ENCODE measurements around the gene EIF3B. TPM values are rescaled to one million over a fixed set of nuclear protein-coding genes. Genes with fewer than 3 reads are reported as not detected.

EIF3B gene
- total RNA-seq, 4 donors from 2014 or later, result 116 to 251 (median 122) TPM

DNA sequence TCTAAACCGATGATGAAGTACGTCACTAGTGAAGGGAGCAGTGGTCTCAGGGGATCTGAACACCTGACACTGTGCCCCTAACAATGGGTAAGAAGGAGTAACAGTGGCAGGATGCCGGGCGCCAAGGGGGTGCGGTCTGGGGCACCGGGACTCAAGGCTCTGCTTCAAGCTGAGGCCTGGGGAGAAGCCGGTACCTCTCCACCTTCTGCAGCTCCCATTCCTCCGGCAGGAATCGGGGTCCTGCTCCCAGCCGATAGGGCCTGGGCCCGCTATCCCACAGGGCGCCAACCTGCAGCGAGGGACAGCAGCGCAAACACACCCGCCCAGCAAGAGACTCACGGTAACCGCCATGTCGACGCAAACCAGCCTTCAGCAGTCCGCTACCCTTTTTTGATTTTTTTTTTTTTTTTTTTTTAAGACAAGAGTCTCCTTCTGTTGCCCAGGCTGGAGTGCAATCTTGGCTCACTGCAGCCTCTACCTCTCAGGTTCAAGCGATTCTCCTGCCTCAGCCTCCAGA, 40.0 kb downstream of the EIF3B start:
- no peak for DNase-seq (ENCODE audit: low spot score)
- no peak for TF ChIP-seq CTCF (IDR thresholded peaks at IDR 0.05)
- ATAC-seq (ENCODE audit: low FRiP score), result no peak

DNA sequence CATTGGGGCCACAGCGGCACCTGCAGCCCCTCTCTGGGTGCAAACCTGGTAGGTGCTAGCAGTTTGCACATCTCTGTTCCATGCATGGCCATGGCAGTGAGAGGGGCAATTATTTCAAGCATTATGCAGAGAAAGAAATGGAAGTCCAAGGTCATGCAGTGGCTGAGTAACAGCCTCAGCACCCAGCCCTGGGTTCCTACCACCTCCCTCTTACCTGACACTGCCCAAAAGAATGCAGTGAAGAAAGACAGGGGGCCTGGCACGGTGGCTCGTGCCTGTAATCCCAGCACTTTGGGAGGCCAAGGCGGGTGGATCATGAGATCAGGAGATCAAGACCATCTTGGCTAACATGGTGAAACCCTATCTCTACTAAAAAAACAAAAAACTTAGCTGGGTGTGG, 43.9 kb downstream of the EIF3B start:
- no peak for DNase-seq (ENCODE audit: low spot score)
- no peak for ATAC-seq (ENCODE audit: low FRiP score)
- no peak for TF ChIP-seq CTCF (IDR thresholded peaks at IDR 0.05)

GRCh38 chr7:2399848-2400587, 45.4 kb downstream of the EIF3B start:
- no peak for TF ChIP-seq CTCF (IDR thresholded peaks at IDR 0.05)
- ATAC-seq (ENCODE audit: low FRiP score) (no peak), DNase-seq (ENCODE audit: low spot score) (peak; percentile 64)

DNA sequence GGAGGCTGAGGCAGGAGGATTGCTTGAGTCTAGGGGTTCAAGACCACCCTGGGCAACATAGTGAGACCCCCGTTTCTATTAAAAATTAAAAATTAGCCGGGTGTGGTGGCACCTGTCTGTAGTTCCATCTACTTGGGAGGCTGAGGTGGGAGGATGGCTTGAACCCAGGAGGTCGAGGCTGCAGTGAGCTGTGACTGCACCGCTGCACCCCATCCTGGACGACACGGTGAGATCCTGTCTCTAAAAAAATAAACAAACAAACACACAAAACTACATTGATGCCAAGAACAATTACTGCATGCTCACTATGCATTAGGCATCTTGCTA, 48.0 kb downstream of the EIF3B start:
- no peak for ATAC-seq (ENCODE audit: low FRiP score)
- no peak for TF ChIP-seq CTCF (IDR thresholded peaks at IDR 0.05)
- DNase-seq (ENCODE audit: low spot score), result no peak

- ATAC-seq (ENCODE audit: low FRiP score) (peak; percentile 86), DNase-seq (ENCODE audit: low spot score) (peak; percentile 89)
- no peak for TF ChIP-seq CTCF (IDR thresholded peaks at IDR 0.05)
These were observed 48.5 kb downstream of the EIF3B start, which contains the start of gene CHST12 for GRCh38 chr7:2403014-2403717. Gene CHST12 (plus strand): TSS chr7:2403611. CDS start chr7:2432640, 29,029 bp downstream.

DNA sequence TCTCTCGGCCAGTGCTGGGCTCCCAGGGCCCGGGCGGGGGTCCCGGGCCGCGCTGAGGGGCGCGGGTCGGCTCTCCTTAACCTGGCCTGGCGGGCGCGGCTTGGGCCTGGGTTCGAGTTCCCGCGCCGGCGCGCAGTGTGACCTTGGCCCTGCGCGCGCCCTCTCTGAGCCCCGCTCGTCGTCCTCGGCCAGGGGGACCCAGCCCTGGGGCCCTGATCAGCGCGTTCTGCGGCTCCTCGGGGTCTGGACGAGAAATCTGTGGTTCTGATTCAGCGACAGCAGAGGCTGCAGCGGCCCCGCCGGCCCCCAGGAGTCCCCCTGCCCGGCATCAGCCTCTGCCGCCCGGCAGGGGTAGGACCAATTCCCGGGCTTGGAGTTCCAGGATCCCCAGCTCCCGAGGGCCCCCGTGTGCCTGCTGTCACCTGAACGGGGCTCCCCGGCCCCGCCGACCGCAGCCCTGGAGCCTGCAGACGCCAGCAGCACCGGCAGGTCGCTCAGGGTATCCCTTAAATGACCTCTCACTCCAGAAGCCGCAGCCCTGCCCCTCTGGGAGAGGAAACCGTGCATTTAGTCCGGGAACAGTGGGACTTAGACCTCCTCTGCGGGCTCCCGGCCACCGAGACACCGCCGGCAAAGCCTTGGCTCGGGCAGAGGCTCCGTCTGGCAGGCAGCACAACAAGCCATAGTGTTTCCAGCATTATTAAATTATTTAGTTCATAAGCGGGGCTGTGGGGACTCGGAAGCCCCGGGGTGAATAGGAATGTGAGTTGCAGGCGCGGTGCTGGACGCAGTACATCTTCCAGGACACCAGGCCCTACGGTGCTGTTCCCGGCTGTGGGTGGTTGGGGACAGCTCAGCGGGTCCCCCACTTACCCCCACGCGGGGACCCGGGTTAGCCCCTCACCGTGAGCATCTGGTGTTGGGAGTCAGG, 49.4 kb downstream of the EIF3B start:
- DNase-seq (ENCODE audit: low spot score), result no peak
- TF ChIP-seq CTCF (IDR thresholded peaks at IDR 0.05), result no peak
- peak; percentile 42 for ATAC-seq (ENCODE audit: low FRiP score)

All from omental fat pad (tissue), 4 donors.